ENCODE results near the gene DMAC2L.
A peak's percentile ranks its signal among the peaks of the same experiment; 100 is the strongest.
"Not testable (repeated sequence)": the region's sequence is repeated elsewhere in the genome, so short reads cannot be mapped to it uniquely, and the experiment has no call there.

DMAC2L gene

GRCh38 chr14:50357124-50357523 lies 45.0 kb downstream of the DMAC2L start:
- DNase-seq: no peak

- DNase-seq: no peak
Measured at GRCh38 chr14:50357753-50358395, 45.8 kb downstream of the DMAC2L start.

- no peak for DNase-seq
Measured at GRCh38 chr14:50359631-50360030, 47.5 kb downstream of the DMAC2L start.

- DNase-seq: no peak
Measured at GRCh38 chr14:50360093-50360492, 48.0 kb downstream of the DMAC2L start.

- DNase-seq: no peak
Measured at GRCh38 chr14:50360851-50361250, 48.7 kb downstream of the DMAC2L start.

GRCh38 chr14:50361473-50362403 lies 49.6 kb downstream of the DMAC2L start:
- not testable (repeated sequence) for DNase-seq

- DNase-seq: no peak
Measured at GRCh38 chr14:50362764-50363713, 50.9 kb downstream of the DMAC2L start.

GRCh38 chr14:50363714-50364111 lies 51.6 kb downstream of the DMAC2L start:
- peak; percentile 49 for DNase-seq

- no peak for DNase-seq
Measured at GRCh38 chr14:50364792-50365191, 52.7 kb downstream of the DMAC2L start.

- DNase-seq: not testable (repeated sequence)
Measured at GRCh38 chr14:50365572-50365971, 53.4 kb downstream of the DMAC2L start.

- DNase-seq: no peak
Measured at GRCh38 chr14:50366115-50366514, 54.0 kb downstream of the DMAC2L start.

- no peak for DNase-seq
Measured at GRCh38 chr14:50366589-50366988, 54.5 kb downstream of the DMAC2L start.

- DNase-seq: no peak
Measured at GRCh38 chr14:50371546-50371945, 59.4 kb downstream of the DMAC2L start.

- DNase-seq: no peak
Measured at GRCh38 chr14:50373959-50374358, 61.8 kb downstream of the DMAC2L start.

- no peak for DNase-seq
Measured at GRCh38 chr14:50375760-50376159, 63.6 kb downstream of the DMAC2L start.
